ENCODE results near the gene VDR.

Gene VDR

DNA sequence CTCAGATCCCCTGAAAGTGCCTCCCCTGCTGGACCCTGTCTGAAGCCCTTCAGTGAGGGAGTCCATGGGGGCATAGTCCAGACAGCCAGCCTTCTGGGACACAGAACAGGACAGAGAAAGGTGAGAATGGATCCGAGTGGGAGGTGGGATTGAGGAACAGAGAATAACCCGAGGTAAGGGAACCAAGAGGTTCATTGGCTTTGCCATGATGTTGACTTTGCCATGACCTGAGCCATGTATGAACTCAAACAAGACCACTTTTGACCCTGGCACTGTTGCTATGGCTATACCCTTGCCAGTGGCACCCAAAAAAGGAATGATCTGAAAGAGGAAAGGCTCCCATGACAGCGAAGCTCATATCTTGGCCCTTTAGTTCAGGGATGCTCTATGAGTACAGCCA lies 22.6 kb upstream of the VDR start:
- no peak overlapping the region for H3K27ac ChIP-seq
- DNase-seq (ENCODE audit: low spot score), result no peak
- TF ChIP-seq, protein P1, sequence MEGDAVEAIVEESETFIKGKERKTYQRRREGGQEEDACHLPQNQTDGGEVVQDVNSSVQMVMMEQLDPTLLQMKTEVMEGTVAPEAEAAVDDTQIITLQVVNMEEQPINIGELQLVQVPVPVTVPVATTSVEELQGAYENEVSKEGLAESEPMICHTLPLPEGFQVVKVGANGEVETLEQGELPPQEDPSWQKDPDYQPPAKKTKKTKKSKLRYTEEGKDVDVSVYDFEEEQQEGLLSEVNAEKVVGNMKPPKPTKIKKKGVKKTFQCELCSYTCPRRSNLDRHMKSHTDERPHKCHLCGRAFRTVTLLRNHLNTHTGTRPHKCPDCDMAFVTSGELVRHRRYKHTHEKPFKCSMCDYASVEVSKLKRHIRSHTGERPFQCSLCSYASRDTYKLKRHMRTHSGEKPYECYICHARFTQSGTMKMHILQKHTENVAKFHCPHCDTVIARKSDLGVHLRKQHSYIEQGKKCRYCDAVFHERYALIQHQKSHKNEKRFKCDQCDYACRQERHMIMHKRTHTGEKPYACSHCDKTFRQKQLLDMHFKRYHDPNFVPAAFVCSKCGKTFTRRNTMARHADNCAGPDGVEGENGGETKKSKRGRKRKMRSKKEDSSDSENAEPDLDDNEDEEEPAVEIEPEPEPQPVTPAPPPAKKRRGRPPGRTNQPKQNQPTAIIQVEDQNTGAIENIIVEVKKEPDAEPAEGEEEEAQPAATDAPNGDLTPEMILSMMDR (IDR thresholded peaks at IDR 0.05), result no peak
- no peak overlapping the region for H3K4me3 ChIP-seq

- TF ChIP-seq, protein P1 (IDR thresholded peaks at IDR 0.05), result no peak
- Histone ChIP-seq H3K4me3 (no peak overlapping the region), H3K27ac (no peak overlapping the region)
- no peak for DNase-seq (ENCODE audit: low spot score)
Measured at GRCh38 chr12:47921907-47922306, 17.1 kb upstream of the VDR start.

GRCh38 chr12:47920913-47921312 lies 16.1 kb upstream of the VDR start:
- Histone ChIP-seq H3K27ac (no peak overlapping the region), H3K4me3 (no peak overlapping the region)
- TF ChIP-seq, protein P1 (IDR thresholded peaks at IDR 0.05), result no peak
- DNase-seq (ENCODE audit: low spot score), result no peak

DNA sequence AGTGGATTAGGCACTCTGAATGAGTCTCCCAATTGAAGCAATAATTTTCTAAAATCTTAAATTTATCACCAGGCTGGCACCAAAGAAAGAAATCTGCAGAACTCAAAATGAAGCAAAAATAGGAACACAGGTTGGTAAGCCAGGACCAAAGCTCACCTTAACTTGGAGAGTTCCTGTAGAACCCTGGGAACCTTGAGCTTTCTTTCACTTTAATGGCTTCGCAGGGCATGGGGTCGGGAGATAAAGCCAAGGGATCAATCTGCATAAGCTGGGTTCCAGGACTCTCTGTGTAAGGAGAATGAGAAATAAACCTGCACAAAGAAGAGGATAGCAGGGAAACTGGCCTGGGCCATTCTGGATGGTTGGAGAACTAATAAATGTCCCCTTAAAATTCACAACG lies 8.3 kb upstream of the VDR start:
- DNase-seq (ENCODE audit: low spot score), result no peak
- H3K4me3 ChIP-seq, result no peak overlapping the region
- H3K27ac ChIP-seq, result no peak overlapping the region
- TF ChIP-seq, protein P1 (IDR thresholded peaks at IDR 0.05), result no peak

- TF ChIP-seq, protein P1 (IDR thresholded peaks at IDR 0.05), result no peak
- no peak for DNase-seq (ENCODE audit: low spot score)
- no peak overlapping the region for H3K4me3 ChIP-seq
- no peak overlapping the region for H3K27ac ChIP-seq
Measured at GRCh38 chr12:47912556-47912955, 7.8 kb upstream of the VDR start.

GRCh38 chr12:47910981-47911380 lies 6.2 kb upstream of the VDR start:
- TF ChIP-seq, protein P1 (IDR thresholded peaks at IDR 0.05), result no peak
- H3K27ac ChIP-seq, result no peak overlapping the region
- H3K4me3 ChIP-seq, result no peak overlapping the region
- no peak for DNase-seq (ENCODE audit: low spot score)

GRCh38 chr12:47910486-47910885 lies 5.7 kb upstream of the VDR start:
- DNase-seq (ENCODE audit: low spot score), result no peak
- H3K27ac ChIP-seq, result no peak overlapping the region
- H3K4me3 ChIP-seq, result no peak overlapping the region
- TF ChIP-seq, protein P1 (IDR thresholded peaks at IDR 0.05), result no peak

All from coronary artery (tissue), 2 donors.